Mammary epithelial cell (primary cell): Measurements from ENCODE around the gene ARHGEF40.

Experiments
- EZH2 ChIP-seq: IDR thresholded peaks from 2 replicates; pipeline ENCODE4 v1.6.1; 2012; ENCODE audit warnings: low read length, inconsistent platforms, borderline replicate concordance
- TF ChIP-seq, protein P1 (sequence below), 2 donors: IDR thresholded peaks in 1 of 2; conservative IDR thresholded peaks in 1 of 2; 2 replicates each; pipeline ENCODE4 v1.5.1; 2011 to 2012; ENCODE audit warnings: inconsistent platforms in 2 of 2, low read length in 2 of 2, mild to moderate bottlenecking in 2 of 2, control low read depth in 1 of 2, low read depth in 1 of 2; ENCODE audit not compliant: insufficient read depth in 1 of 2; ENCODE audit errors: extremely low read depth in 1 of 2

DNA sequence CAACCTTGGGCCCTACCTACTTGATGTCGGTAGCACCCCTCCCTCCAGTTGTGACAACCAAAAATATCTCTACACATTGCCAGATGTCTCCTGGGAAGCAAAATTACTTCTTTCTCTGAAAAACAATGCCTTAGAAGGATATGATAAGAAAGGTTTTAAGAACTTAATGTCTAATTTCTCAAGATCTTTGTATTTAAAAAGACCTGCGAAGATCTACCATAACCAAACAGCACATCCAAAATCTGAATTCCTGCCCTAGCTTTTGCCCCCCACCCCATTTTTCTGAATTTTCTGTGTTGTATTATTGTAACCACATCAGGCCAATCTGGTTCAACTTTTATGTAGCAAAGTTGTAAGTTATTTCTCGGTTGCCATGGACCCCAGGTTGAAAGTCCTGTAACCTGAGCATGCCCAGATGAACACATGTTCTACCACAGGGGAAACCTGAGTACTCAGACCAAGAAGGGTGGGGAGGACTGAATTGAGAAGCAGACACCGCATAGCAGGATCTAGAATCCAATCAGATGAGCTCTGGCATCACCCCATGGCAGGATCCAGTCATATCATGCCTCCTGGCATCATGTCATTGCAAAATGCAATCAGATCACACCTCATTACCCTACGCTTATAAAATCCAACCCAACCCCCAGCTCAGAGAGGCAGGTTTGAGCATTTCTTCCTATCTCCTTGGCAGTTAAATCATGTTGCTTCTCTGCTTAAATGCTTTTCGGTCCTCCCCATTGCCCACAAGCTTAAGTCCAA is 39.5 kb downstream of the ARHGEF40 start:
- TF ChIP-seq, protein P1, sequence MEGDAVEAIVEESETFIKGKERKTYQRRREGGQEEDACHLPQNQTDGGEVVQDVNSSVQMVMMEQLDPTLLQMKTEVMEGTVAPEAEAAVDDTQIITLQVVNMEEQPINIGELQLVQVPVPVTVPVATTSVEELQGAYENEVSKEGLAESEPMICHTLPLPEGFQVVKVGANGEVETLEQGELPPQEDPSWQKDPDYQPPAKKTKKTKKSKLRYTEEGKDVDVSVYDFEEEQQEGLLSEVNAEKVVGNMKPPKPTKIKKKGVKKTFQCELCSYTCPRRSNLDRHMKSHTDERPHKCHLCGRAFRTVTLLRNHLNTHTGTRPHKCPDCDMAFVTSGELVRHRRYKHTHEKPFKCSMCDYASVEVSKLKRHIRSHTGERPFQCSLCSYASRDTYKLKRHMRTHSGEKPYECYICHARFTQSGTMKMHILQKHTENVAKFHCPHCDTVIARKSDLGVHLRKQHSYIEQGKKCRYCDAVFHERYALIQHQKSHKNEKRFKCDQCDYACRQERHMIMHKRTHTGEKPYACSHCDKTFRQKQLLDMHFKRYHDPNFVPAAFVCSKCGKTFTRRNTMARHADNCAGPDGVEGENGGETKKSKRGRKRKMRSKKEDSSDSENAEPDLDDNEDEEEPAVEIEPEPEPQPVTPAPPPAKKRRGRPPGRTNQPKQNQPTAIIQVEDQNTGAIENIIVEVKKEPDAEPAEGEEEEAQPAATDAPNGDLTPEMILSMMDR (conservative IDR thresholded peaks at IDR 0.05 in 1 of 2, IDR thresholded peaks at IDR 0.05 in 1 of 2; ENCODE audit: extremely low read depth in 1 of 2, insufficient read depth in 1 of 2, low read depth in 1 of 2, low read length in 2 of 2) = no peak
- no peak for TF ChIP-seq EZH2
